Mucosa of descending colon (tissue), 3 donors: ENCODE data around the gene EFNA5. TPM values are rescaled to one million over a fixed set of nuclear protein-coding genes. Genes with fewer than 3 reads are reported as not detected.
"Not testable (repeated sequence)": the region's sequence is repeated elsewhere in the genome, so short reads cannot be mapped to it uniquely, and the experiment has no call there.

Experiments
- ATAC-seq: fragments of 200-7000 bp; cut with Tn5 transposase; one replicate; pipeline ENCODE4 v1.9.1; 2020; ENCODE audit warnings: mild to moderate bottlenecking, moderate library complexity
- DNase-seq, 3 donors: peaks; one replicate each; pipeline ENCODE4 v3.0.0-alpha.2; 2020
- H3K36me3 ChIP-seq: fragments of 200-600 bp; one replicate; pipeline ENCODE4 v1.8.0; 2021; ENCODE audit warnings: low read depth, mild to moderate bottlenecking
- H3K4me1 ChIP-seq: fragments of 200-600 bp; one replicate; pipeline ENCODE4 v1.8.0; 2021; ENCODE audit warnings: low read depth, mild to moderate bottlenecking
- H3K4me3 ChIP-seq: fragments of 200-600 bp; one replicate; pipeline ENCODE4 v1.8.0; 2021; ENCODE audit warnings: mild to moderate bottlenecking
- H3K9me3 ChIP-seq: fragments of 200-600 bp; one replicate; pipeline ENCODE4 v1.8.0; 2021; ENCODE audit warnings: mild to moderate bottlenecking
- CTCF ChIP-seq: fragments of 200-600 bp; IDR thresholded peaks from one replicate; pipeline ENCODE4 v1.8.0; 2022; ENCODE audit warnings: antibody characterized with exemption, mild to moderate bottlenecking
- intact Hi-C, 2 donors: fragments of 100-400 bp; cut with DNase I in 1 of 2; cut with micrococcal nuclease in 1 of 2; formaldehyde crosslinking; loops; one replicate each; pipeline versions ENCODE4 v1.11.0 to v1.11.1; 2022; cut with DNase I, micrococcal nuclease
- total RNA-seq, 3 donors: library from RNA; stranded (reverse); fragmentation: NEBNext Ultra II Directional in 2 of 3; extraction: Animal tissue kit (Norgen Biotek cat#: 25700) in 2 of 3; gene quantifications; one replicate each; pipeline versions ENCODE4 v1.2.1 to v1.2.4, GENCODE V29; 2021 to 2023
- donor health status: DM: no; HTN: no; CAD: no; lungs with moderate emphysema.
- donor health status: DM: no; HTN: no; CAD: no.
- donor health status: DM: no; HTN: yes; CAD: no.

EFNA5 gene
- total RNA-seq, 3 donors from 2014 or later, result 12.7 to 14.4 (median 14.3) TPM

- no peaks in the 10 kb centered on the region for H3K36me3 ChIP-seq
- ATAC-seq, result no peak
- intact Hi-C loops, result no loop called here
- no peak for DNase-seq
- peaks cover 4% of the 10 kb centered on the region for H3K4me1 ChIP-seq
- no peak overlapping the region for H3K4me3 ChIP-seq
- no peaks in the 10 kb centered on the region for H3K9me3 ChIP-seq
- TF ChIP-seq CTCF, result no peak
Measured at GRCh38 chr5:107457138-107457537, 213.6 kb downstream of the EFNA5 start.

- DNase-seq (no peak), ATAC-seq (no peak)
- Histone ChIP-seq H3K4me1 (peaks cover 4% of the 10 kb centered on the region), H3K9me3 (no peaks in the 10 kb centered on the region), H3K4me3 (no peak overlapping the region), H3K36me3 (no peaks in the 10 kb centered on the region)
- intact Hi-C loops, result no loop called here
- no peak for TF ChIP-seq CTCF
Measured at GRCh38 chr5:107456281-107456715, 214.4 kb downstream of the EFNA5 start.

DNA sequence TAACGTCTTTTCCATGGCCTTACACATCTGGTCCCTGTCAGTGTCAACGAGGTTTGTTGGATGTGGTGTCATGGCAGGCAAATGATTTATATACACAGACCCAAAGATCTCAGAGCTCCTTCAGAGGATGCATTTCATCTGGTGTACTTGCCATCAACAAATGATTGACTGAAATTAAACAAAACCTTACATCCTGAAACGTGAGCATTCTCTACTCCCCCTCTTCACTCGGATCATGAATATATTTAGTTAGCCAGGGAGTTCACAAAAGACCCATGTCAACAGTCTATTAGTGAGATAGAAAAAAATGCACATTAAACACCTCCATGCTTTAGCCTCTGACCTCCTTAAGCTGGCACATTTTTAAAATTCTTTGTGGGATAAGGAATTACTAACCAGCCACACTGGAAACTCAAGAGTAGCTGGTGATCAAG, 215.6 kb downstream of the EFNA5 start:
- Histone ChIP-seq H3K36me3 (no peaks in the 10 kb centered on the region), H3K4me3 (no peak overlapping the region), H3K4me1 (peaks cover 4% of the 10 kb centered on the region), H3K9me3 (no peaks in the 10 kb centered on the region)
- DNase-seq, result no peak
- no peak for ATAC-seq
- no peak for TF ChIP-seq CTCF
- intact Hi-C loops, result no loop called here

GRCh38 chr5:107451827-107452226, 218.9 kb downstream of the EFNA5 start:
- DNase-seq, intact Hi-C loops, ATAC-seq, H3K9me3 ChIP-seq, H3K4me3 ChIP-seq, H3K4me1 ChIP-seq, H3K36me3 ChIP-seq: not testable (repeated sequence)

GRCh38 chr5:107451028-107451427, 219.7 kb downstream of the EFNA5 start:
- no peaks in the 10 kb centered on the region for H3K9me3 ChIP-seq
- no peak overlapping the region for H3K4me3 ChIP-seq
- DNase-seq, result no peak
- no peak for TF ChIP-seq CTCF
- intact Hi-C loops, result no loop called here
- no peaks in the 10 kb centered on the region for H3K36me3 ChIP-seq
- ATAC-seq, result no peak
- no peaks in the 10 kb centered on the region for H3K4me1 ChIP-seq

- H3K4me3 ChIP-seq, result no peak overlapping the region
- no peaks in the 10 kb centered on the region for H3K4me1 ChIP-seq
- no peaks in the 10 kb centered on the region for H3K36me3 ChIP-seq
- H3K9me3 ChIP-seq, result no peaks in the 10 kb centered on the region
- ATAC-seq (no peak), DNase-seq (no peak)
- no peak for TF ChIP-seq CTCF
- intact Hi-C loops, result no loop called here
Measured at GRCh38 chr5:107450531-107450930, 220.2 kb downstream of the EFNA5 start.
